GM12878 (cell line): Measurements from ENCODE around the gene INPP4B. TPM values are rescaled to one million over a fixed set of nuclear protein-coding genes. Genes with fewer than 3 reads are reported as not detected.

Source experiments
- ATAC-seq: fragments of 200-7000 bp; cut with Tn5 transposase; 3 replicates; pipeline ENCODE4 v1.9.1; 2020; ENCODE audit warnings: mild to moderate bottlenecking, moderate library complexity
- BruUV-seq: library from RNA; stranded (reverse); fragments of 400-500 nt; replicated peaks from 2 replicates; lab custom pipeline; 2021; lab: Mats Ljungman, UMichigan
- CTCF ChIA-PET: fragments of 300-600 bp; sonication (Branson Sonifier 250); formaldehyde crosslinking; extraction: SDS; loops from one replicate; lab custom pipeline; 2021; ENCODE audit warnings: inconsistent platforms; lab: Yijun Ruan, JAX
- POLR2A ChIA-PET: fragments of 350-600 bp; formaldehyde crosslinking; extraction: SDS; loops from one replicate; lab custom pipeline; 2021; ENCODE audit warnings: inconsistent platforms; lab: Charles Lee
- RAD21 ChIA-PET: fragments of 300-600 bp; sonication (Branson Sonifier 250); formaldehyde crosslinking; loops from one replicate; lab custom pipeline; 2023; ENCODE audit warnings: antibody characterized with exemption; ENCODE audit not compliant: unreplicated experiment; lab: Charles Lee
- SMC1A ChIA-PET: fragments of 300-600 bp; sonication (Branson Sonifier 250); formaldehyde crosslinking; loops from one replicate; lab custom pipeline; 2023; ENCODE audit not compliant: unreplicated experiment, uncharacterized antibody; lab: Charles Lee
- DNase-seq: peaks from one replicate; pipeline ENCODE4 v3.0.0-alpha.2; 2011; ENCODE audit warnings: low read depth, low spot score
- FAIRE-seq: peaks from 3 replicates; lab custom pipeline; 2011; peaks lifted over from hg19 to GRCh38; lab: Jason Lieb, UNC
- H2AFZ ChIP-seq: 2 replicates; pipeline ENCODE4 v1.6.0; 2011; ENCODE audit warnings: low read depth, low read length, control low read depth; ENCODE audit not compliant: control insufficient read depth
- H3K27ac ChIP-seq: 2 replicates; pipeline ENCODE4 v1.5.1; 2011; ENCODE audit warnings: control low read depth; ENCODE audit not compliant: control insufficient read depth, insufficient read depth
- H3K27me3 ChIP-seq, 2 experiments: replicated peaks in 1 of 2; 2 replicates each; pipeline versions ENCODE4 v1.6.0 to v1.6.1; 2011; ENCODE audit warnings: low read length in 1 of 2; ENCODE audit not compliant: control insufficient read depth in 2 of 2, insufficient read depth in 2 of 2
- H3K36me3 ChIP-seq, 2 experiments: 2 replicates each; pipeline ENCODE4 v1.5.1; 2011; ENCODE audit warnings: low read length in 1 of 2; ENCODE audit not compliant: control insufficient read depth in 2 of 2, insufficient read depth in 2 of 2
- H3K4me1 ChIP-seq: 2 replicates; pipeline ENCODE4 v1.6.1; 2011; ENCODE audit warnings: mild to moderate bottlenecking, low read length, moderate library complexity, mixed read lengths; ENCODE audit not compliant: control insufficient read depth, insufficient read depth
- H3K4me2 ChIP-seq: 2 replicates; pipeline ENCODE4 v1.6.0; 2011; ENCODE audit warnings: control low read depth; ENCODE audit not compliant: control insufficient read depth, insufficient read depth
- H3K4me3 ChIP-seq: fragments of 200-600 bp; sonication (generic); 2 replicates; pipeline ENCODE4 v1.5.1; 2016
- H3K79me2 ChIP-seq: 2 replicates; pipeline ENCODE4 v1.6.0; 2011; ENCODE audit warnings: low read length; ENCODE audit not compliant: control insufficient read depth, insufficient read depth
- H3K9ac ChIP-seq: 2 replicates; pipeline ENCODE4 v1.8.0; 2011; ENCODE audit warnings: low read length, control low read depth, mixed read lengths; ENCODE audit not compliant: control insufficient read depth, insufficient read depth
- H3K9me3 ChIP-seq: replicated peaks from 3 replicates; pipeline ENCODE4 v1.5.1; 2011; ENCODE audit warnings: mild to moderate bottlenecking, low read length; ENCODE audit not compliant: control insufficient read depth, insufficient read depth
- H4K20me1 ChIP-seq: 2 replicates; pipeline ENCODE4 v1.6.0; 2011; ENCODE audit not compliant: control insufficient read depth, insufficient read depth
- BCL3 ChIP-seq: IDR thresholded peaks from 2 replicates; pipeline ENCODE4 v1.6.1; 2011; ENCODE audit warnings: borderline replicate concordance, low read depth, mild to moderate bottlenecking, moderate library complexity, low read length; ENCODE audit not compliant: insufficient read depth, poor library complexity, severe bottlenecking
- CHD2 ChIP-seq: IDR thresholded peaks from 2 replicates; pipeline ENCODE4 v1.6.1; 2011; ENCODE audit warnings: low read depth, low read length, improper control_type of control experiment, borderline replicate concordance
- CUX1 ChIP-seq: IDR thresholded peaks from 2 replicates; pipeline ENCODE4 v1.6.1; 2012; ENCODE audit warnings: improper control_type of control experiment, low read depth, low read length; ENCODE audit not compliant: insufficient replicate concordance
- EED ChIP-seq: sonication (generic); IDR thresholded peaks from 2 replicates; pipeline ENCODE4 v1.6.1; 2016; ENCODE audit warnings: antibody characterized with exemption, low read depth
- FOXM1 ChIP-seq: IDR thresholded peaks from 2 replicates; pipeline ENCODE4 v1.6.1; 2012; ENCODE audit warnings: low read depth, mild to moderate bottlenecking, inconsistent platforms, low read length, moderate library complexity
- HDAC6 ChIP-seq: fragments of 200-600 bp; sonication (generic); IDR thresholded peaks from one replicate; pipeline ENCODE4 v1.8.0; 2017; ENCODE audit warnings: antibody characterized with exemption; ENCODE audit not compliant: unreplicated experiment
- IKZF2 ChIP-seq, 2 experiments: fragments of 450-650 bp; IDR thresholded peaks; 2 replicates each; pipeline ENCODE4 v1.6.1; 2017; ENCODE audit warnings: mild to moderate bottlenecking in 2 of 2, moderate library complexity in 2 of 2
- KDM1A ChIP-seq: fragments of 200-600 bp; sonication (generic); IDR thresholded peaks from 2 replicates; pipeline ENCODE4 v1.6.1; 2016; ENCODE audit warnings: borderline replicate concordance
- MEF2A ChIP-seq: IDR thresholded peaks from 2 replicates; pipeline ENCODE4 v1.6.1; 2011; ENCODE audit warnings: low read depth, mild to moderate bottlenecking, low read length, moderate library complexity; ENCODE audit not compliant: insufficient read depth
- MLLT1 ChIP-seq: fragments of 450-650 bp; IDR thresholded peaks from 2 replicates; pipeline ENCODE4 v1.6.1; 2016; ENCODE audit warnings: mild to moderate bottlenecking
- MYC ChIP-seq: IDR thresholded peaks from 2 replicates; pipeline ENCODE4 v1.6.1; 2011; ENCODE audit warnings: mild to moderate bottlenecking, low read length, moderate library complexity, inconsistent platforms; ENCODE audit not compliant: insufficient read depth, insufficient replicate concordance, insufficient read length, severe bottlenecking
- NR2C2 ChIP-seq: IDR thresholded peaks from 2 replicates; pipeline ENCODE4 v1.6.1; 2011; ENCODE audit warnings: borderline replicate concordance, low read depth; ENCODE audit not compliant: control insufficient read depth, insufficient read length
- NR2F1 ChIP-seq: fragments of 450-650 bp; conservative IDR thresholded peaks from 2 replicates; pipeline ENCODE4 v1.6.1; 2017; ENCODE audit warnings: mild to moderate bottlenecking
- RELA ChIP-seq: fragments of 450-650 bp; IDR thresholded peaks from 2 replicates; pipeline ENCODE4 v1.8.0; 2014; ENCODE audit warnings: borderline replicate concordance; ENCODE audit not compliant: partially characterized antibody
- TCF7 ChIP-seq: IDR thresholded peaks from 2 replicates; pipeline ENCODE4 v1.6.1; 2014; ENCODE audit warnings: antibody characterized with exemption, borderline replicate concordance
- YY1 ChIP-seq: IDR thresholded peaks from 2 replicates; pipeline ENCODE4 v1.6.1; 2011; ENCODE audit warnings: low read depth, mild to moderate bottlenecking, low read length
- ZNF207 ChIP-seq: fragments of 450-650 bp; IDR thresholded peaks from 2 replicates; pipeline ENCODE4 v1.6.1; 2014; ENCODE audit warnings: antibody characterized with exemption, mild to moderate bottlenecking, borderline replicate concordance
- WGBS: methylation state at CpG from one replicate; pipeline ENCODE4 v1.1.6; 2016; ENCODE audit warnings: low lambda C conversion rate; ENCODE audit not compliant: insufficient replicate concordance, insufficient coverage; ENCODE audit errors: missing lambda C conversion rate; 5-methylcytosine and 5-hydroxymethylcytosine counted together
- in situ Hi-C: fragments of 300-500 bp; cut with MboI; formaldehyde crosslinking; loops from 9 replicates; pipeline ENCODE4 v1.14.3; 2018; ENCODE audit warnings: mixed read lengths
- intact Hi-C: fragments of 100-400 bp; cut with micrococcal nuclease; formaldehyde crosslinking; loops from one replicate; pipeline ENCODE4 v1.14.2; 2022; ENCODE audit not compliant: unreplicated experiment
- polyA plus RNA-seq, 11 experiments: library from polyadenylated mRNA; depleted of rRNA in 4 of 11; unstranded in 6 of 11; stranded (reverse) in 5 of 11; fragments of >200 nt; fragmentation: Nextera tagmentation in 4 of 11; fragmentation: Illumina TruSeq in 1 of 11; extraction: Ambion mirVana in 4 of 11; extraction: Trizol in 1 of 11; gene quantifications; 1 replicate in 1 of 11; 2 replicates in 10 of 11; pipeline versions ENCODE4 v1.2.1 to v1.2.3, GENCODE V29; 2011 to 2016; ENCODE audit warnings: inconsistent platforms in 2 of 11, missing spikeins in 2 of 11, low read depth in 1 of 11
- total RNA-seq, 4 experiments: library from RNA; depleted of rRNA in 3 of 4; stranded (reverse); fragments of >200 nt in 3 of 4; fragmentation: Illumina TruSeq in 1 of 4; extraction: Trizol in 1 of 4; gene quantifications; 2 replicates each; pipeline versions ENCODE4 v1.2.1 to v1.2.3, GENCODE V29; 2013 to 2021

INPP4B gene
- total and polyA plus RNA-seq, 10 of the 15 experiments (the other 5 are each of a cell fraction or from before 2014, with no cell fraction given), result 0.53 to 11.2 (median 0.95) TPM

GRCh38 chr4:142341268-142341667, 504.8 kb downstream of the INPP4B start:
- H3K9ac ChIP-seq, result no peak overlapping the region
- POLR2A ChIA-PET, result no interaction called here
- in situ Hi-C loops (no loop called here), intact Hi-C loops (no loop called here)
- no peak for ATAC-seq
- SMC1A ChIA-PET, result interaction anchor here (0.5 to 7.4 kb wide), 7 partner anchors 8 to 1737 kb away, joined by 3 to 63 read pairs (median 10); no protein-coding TSS in a partner anchor
- H3K27ac ChIP-seq, result no peak overlapping the region
- no peaks in the 10 kb centered on the region for H3K4me1 ChIP-seq
- H4K20me1 ChIP-seq, result no peaks in the 10 kb centered on the region
- RAD21 ChIA-PET, result interaction anchor here (1.4 to 4.4 kb wide), 2 partner anchors 11 to 379 kb away, joined by 4 to 20 read pairs; no protein-coding TSS in a partner anchor
- CTCF ChIA-PET, result interaction anchor here (0.6 to 6.0 kb wide), 6 partner anchors 10 to 72 kb away, joined by 3 to 50 read pairs (median 5); no protein-coding TSS in a partner anchor
- H3K4me3 ChIP-seq, result no peak overlapping the region
- no peak for FAIRE-seq
- H3K36me3 ChIP-seq, result no peaks in the 10 kb centered on the region
- DNase-seq, result no peak
- BruUV-seq, result no TSS peak
- H3K27me3 ChIP-seq, result no peaks in the 10 kb centered on the region
- WGBS, result 8% methylated on average over 4 of the region's 4 CpGs
- no peak overlapping the region for H2AFZ ChIP-seq
- H3K79me2 ChIP-seq, result no peaks in the 10 kb centered on the region
- no peaks in the 10 kb centered on the region for H3K9me3 ChIP-seq
- no peak overlapping the region for H3K4me2 ChIP-seq
- TF ChIP-seq ZNF207 (no peak), EED (no peak), TCF7 (no peak), IKZF2 (IDR thresholded peaks at IDR 0.05) (no peak), MEF2A (no peak), HDAC6 (no peak), CUX1 (no peak), RELA (no peak), BCL3 (no peak), MLLT1 (no peak), YY1 (no peak), NR2C2 (no peak), CHD2 (no peak), KDM1A (no peak), NR2F1 (no peak), FOXM1 (no peak), MYC (no peak)
